HL-60 (cell line): ENCODE results near the gene BRD4.

ENCODE experiments used
- DNase-seq, 2 experiments: peaks; one replicate each; pipeline ENCODE4 v3.0.0-alpha.2; 2010 to 2020; ENCODE audit warnings: low read depth in 1 of 2, low spot score in 1 of 2
- H3K27ac ChIP-seq: fragments of 250-450 bp; sonication (Bioruptor Pico); replicated peaks from 2 replicates; pipeline ENCODE4 v1.5.1; 2020; ENCODE audit warnings: mild to moderate bottlenecking, moderate library complexity
- H3K27me3 ChIP-seq: fragments of 250-450 bp; sonication (Bioruptor Pico); 2 replicates; pipeline ENCODE4 v1.5.1; 2021; ENCODE audit warnings: mild to moderate bottlenecking, moderate library complexity; ENCODE audit not compliant: insufficient read depth, poor library complexity, severe bottlenecking
- H3K4me3 ChIP-seq: replicated peaks from 2 replicates; pipeline ENCODE4 v1.5.1; 2011; ENCODE audit warnings: mild to moderate bottlenecking, control low read depth, low read length; ENCODE audit not compliant: insufficient read depth
- POLR2AphosphoS5 ChIP-seq: IDR thresholded peaks from 2 replicates; pipeline ENCODE4 v1.6.1; 2012; ENCODE audit warnings: low read depth
- TF ChIP-seq, protein P1 (sequence below): IDR thresholded peaks from one replicate; pipeline ENCODE4 v1.5.1; 2011; ENCODE audit warnings: low read length, control low read depth, inconsistent platforms; ENCODE audit not compliant: insufficient read depth

BRD4 gene

DNA sequence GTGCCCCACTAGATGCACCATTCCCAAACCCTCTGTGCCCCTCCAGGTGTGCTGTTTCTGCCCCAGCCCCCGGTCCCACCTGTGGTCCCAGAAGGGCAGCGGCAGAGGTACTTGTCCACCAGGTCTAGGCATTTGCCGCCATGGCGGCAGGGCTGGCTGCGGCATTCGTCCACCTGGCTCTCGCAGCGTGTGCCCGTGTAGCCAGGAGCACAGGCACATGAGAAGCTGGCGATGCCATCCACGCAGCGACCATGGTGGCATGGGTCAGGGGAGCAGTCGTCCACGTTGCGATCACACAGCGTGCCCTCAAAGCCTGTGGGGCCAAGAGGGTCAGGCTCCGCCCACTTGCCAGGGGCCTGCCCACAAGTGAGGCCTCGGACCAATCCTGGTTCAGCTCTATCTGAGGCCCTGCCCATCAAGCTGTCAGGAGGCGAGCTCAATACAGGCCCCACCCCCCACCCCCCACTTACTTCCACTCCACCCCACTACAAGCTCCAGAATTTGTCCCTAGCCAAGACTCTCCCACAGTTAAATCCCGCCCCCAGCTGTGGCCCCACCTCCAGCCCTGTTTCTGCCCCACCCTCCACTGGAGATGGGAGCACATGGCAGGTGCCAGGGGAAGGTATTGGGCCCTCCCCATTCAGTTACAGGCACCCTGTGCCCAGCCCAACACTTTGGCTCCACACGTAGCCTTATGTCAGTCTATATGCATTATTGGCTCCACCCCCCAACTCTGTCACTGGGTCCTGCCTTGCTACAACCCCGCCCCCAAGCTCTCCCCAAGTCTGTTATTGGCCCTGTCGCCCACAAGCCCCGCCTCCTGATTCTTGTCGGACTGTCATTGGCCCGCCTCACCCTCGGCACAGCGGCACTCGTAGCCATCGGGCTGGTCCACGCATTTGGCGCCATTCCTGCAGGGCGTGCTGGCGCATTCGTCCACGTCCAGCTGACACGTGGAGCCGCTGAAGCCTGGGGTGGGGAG lies 145.0 kb downstream of the BRD4 start:
- Histone ChIP-seq H3K4me3 (no peak overlapping the region), H3K27ac (no peak overlapping the region), H3K27me3 (no peaks in the 10 kb centered on the region)
- DNase-seq, result no peak
- TF ChIP-seq, protein P1, sequence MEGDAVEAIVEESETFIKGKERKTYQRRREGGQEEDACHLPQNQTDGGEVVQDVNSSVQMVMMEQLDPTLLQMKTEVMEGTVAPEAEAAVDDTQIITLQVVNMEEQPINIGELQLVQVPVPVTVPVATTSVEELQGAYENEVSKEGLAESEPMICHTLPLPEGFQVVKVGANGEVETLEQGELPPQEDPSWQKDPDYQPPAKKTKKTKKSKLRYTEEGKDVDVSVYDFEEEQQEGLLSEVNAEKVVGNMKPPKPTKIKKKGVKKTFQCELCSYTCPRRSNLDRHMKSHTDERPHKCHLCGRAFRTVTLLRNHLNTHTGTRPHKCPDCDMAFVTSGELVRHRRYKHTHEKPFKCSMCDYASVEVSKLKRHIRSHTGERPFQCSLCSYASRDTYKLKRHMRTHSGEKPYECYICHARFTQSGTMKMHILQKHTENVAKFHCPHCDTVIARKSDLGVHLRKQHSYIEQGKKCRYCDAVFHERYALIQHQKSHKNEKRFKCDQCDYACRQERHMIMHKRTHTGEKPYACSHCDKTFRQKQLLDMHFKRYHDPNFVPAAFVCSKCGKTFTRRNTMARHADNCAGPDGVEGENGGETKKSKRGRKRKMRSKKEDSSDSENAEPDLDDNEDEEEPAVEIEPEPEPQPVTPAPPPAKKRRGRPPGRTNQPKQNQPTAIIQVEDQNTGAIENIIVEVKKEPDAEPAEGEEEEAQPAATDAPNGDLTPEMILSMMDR, result no peak
- TF ChIP-seq POLR2AphosphoS5, result no peak
